ENCODE measurements around the gene SCN3B.

GRCh38 chr11:123683428-123684170, 29.2 kb upstream of the SCN3B start:
- TF ChIP-seq CTCF (IDR thresholded peaks at IDR 0.05) = no peak
- TF ChIP-seq EZH2phosphoT487 (IDR thresholded peaks at IDR 0.05) = no peak
- no peak for TF ChIP-seq EZH2 (IDR thresholded peaks at IDR 0.05)

All from neural progenitor cell (in vitro differentiated cells).